RWPE1 (cell line): ENCODE measurements around the gene EHD4.

ENCODE experiments used
- CTCF ChIA-PET: fragments of 350-600 bp; sonication (Branson Sonifier 250); formaldehyde crosslinking; extraction: SDS; loops from one replicate; lab custom pipeline; 2021; lab: Yijun Ruan, JAX
- POLR2A ChIA-PET: fragments of 400-600 bp; formaldehyde crosslinking; extraction: SDS; loops from one replicate; lab custom pipeline; 2020; ENCODE audit warnings: antibody characterized with exemption; ENCODE audit not compliant: low non-redundant PET; lab: Yijun Ruan, JAX
- DNase-seq: peaks from one replicate; pipeline ENCODE4 v3.0.0; 2012; ENCODE audit warnings: low spot score
- H3K27ac ChIP-seq: fragments of 450-650 bp; 2 replicates; pipeline ENCODE4 v1.5.1; 2017
- CTCF ChIP-seq: fragments of 450-650 bp; conservative IDR thresholded peaks from 2 replicates; pipeline ENCODE4 v1.5.1; 2017; ENCODE audit warnings: low read depth, mild to moderate bottlenecking

EHD4 gene

GRCh38 chr15:41937568-41937923 lies 34.8 kb downstream of the EHD4 start:
- no peak overlapping the region for H3K27ac ChIP-seq
- ChIA-PET POLR2A (no interaction called here), CTCF (no interaction called here)
- TF ChIP-seq CTCF: no peak
- DNase-seq: no peak

DNA sequence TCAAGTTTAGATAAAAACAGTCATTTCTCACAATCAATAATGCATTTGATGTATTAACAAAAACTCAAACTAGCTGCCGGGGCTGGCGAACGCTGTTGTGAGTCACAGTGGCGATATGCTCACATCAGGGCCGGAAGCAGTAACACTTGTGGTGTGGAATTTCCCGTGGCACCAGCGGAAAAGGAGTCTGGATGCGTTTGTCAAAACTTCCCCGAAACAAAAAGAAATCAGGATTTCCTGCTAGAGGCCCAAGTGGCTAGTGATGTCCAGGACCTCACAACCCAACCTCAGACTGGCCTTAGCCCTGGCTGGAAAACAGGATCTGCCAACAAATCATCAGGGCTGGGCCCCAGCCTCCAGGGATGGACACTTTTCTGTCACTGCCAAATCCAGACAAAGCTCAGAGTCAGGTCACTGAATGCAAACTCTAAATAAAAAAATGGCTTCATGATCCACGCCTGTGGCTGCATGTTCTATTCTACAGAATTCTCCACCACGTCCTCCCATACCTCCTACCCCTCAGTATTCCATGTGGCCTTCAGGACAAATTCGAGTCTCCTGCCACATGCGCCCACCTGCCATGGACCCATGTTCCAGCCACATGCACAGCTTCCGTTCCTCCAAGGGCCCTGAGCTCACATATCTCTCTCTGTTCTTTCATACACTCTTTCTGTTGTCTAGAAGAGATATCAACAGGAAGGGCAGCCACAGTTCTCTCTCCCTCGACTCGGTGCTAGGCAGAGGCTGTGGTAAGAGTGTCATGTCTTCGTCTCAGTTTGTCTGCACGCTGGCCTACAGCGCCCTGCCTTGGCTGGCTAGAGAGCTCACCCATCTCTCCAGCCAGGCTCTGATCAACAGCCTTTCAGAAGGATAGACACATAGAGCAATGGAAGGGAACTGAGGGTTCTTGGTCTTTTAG lies 35.4 kb downstream of the EHD4 start:
- ChIA-PET POLR2A (no interaction called here), CTCF (no interaction called here)
- peak overlapping the region; percentile 19 for H3K27ac ChIP-seq
- no peak for DNase-seq
- TF ChIP-seq CTCF: no peak

DNA sequence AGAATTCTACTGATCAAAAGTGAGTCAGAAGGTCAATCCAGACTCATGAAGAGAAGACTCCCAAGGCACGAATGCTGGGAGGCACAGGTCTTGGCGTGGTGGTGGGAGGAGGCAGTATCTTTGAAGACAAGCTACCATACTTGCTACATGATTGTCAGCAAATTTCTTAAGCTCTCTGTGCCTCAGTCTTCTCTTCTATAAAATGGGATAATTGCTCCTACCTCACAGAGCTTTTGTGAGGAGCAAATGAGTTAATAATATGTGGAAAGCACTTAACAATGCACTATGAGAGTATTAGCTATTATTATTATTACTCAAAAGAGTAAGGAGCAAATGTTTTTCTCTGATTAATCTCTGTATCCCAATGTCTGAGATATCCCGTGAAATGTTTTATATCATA lies 36.2 kb downstream of the EHD4 start:
- H3K27ac ChIP-seq: no peak overlapping the region
- DNase-seq: no peak
- CTCF ChIA-PET: no interaction called here
- no peak for TF ChIP-seq CTCF
- POLR2A ChIA-PET: no interaction called here

- POLR2A ChIA-PET: no interaction called here
- CTCF ChIA-PET: interaction anchor here (0.6 kb wide), 1 partner anchor 249 kb away, joined by 3 read pairs; no protein-coding TSS in a partner anchor
- H3K27ac ChIP-seq: peak overlapping the region; percentile 85
- TF ChIP-seq CTCF: no peak
- no peak for DNase-seq
These were observed 36.8 kb downstream of the EHD4 start for GRCh38 chr15:41935566-41936020.

DNA sequence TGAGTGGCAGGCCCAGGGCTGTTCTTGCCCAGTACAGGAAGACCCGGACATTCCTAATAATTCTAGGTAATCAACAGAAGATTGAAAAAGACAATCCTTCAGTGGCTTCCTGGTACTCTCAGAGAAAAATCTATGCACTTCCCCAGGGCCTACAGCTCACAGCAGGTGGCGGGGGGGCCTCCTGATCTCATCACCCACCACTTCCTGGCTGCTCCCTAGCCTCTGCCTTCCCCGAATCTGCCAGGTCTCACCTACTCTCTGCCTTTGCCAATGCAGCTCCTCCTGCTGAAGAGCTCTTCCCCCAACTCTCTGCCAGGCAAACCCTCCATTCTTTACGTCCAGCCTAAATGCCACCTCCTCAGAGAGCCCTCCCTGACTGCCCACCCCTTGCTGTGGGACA lies 37.5 kb downstream of the EHD4 start:
- H3K27ac ChIP-seq: peak overlapping the region; percentile 85
- POLR2A ChIA-PET: no interaction called here
- CTCF ChIA-PET: interaction anchor here (0.6 kb wide), 1 partner anchor 250 kb away, joined by 3 read pairs; no protein-coding TSS in a partner anchor
- DNase-seq: peak; percentile 58
- no peak for TF ChIP-seq CTCF

DNA sequence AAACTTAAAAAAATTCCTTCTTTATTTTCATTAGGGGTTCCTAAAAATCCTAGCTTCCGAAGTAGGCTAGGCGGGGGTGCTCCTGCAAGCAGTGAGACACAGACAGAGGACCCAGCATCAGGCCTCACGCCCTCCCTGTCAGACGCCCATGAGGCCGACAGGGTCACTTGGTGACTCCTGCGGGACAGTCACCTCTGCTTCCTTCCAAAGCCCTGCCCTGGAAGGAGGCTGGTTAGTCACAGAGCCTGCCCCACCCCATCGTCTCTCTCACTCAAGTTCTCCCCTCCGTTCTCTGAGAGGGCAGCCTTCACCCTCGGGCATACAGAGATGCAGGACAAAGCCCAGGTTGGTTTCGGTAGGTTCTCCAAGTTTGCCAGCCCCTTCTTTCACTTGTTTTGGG lies 38.6 kb downstream of the EHD4 start:
- ChIA-PET POLR2A (no interaction called here), CTCF (interaction anchor here (0.5 to 0.7 kb wide), 3 partner anchors 44 to 624 kb away, joined by 3 read pairs; no protein-coding TSS in a partner anchor)
- no peak for TF ChIP-seq CTCF
- H3K27ac ChIP-seq: peak overlapping the region; percentile 85
- peak; percentile 57 for DNase-seq
